ENCODE results near the gene RAB40B.

The RAB40B gene

DNA sequence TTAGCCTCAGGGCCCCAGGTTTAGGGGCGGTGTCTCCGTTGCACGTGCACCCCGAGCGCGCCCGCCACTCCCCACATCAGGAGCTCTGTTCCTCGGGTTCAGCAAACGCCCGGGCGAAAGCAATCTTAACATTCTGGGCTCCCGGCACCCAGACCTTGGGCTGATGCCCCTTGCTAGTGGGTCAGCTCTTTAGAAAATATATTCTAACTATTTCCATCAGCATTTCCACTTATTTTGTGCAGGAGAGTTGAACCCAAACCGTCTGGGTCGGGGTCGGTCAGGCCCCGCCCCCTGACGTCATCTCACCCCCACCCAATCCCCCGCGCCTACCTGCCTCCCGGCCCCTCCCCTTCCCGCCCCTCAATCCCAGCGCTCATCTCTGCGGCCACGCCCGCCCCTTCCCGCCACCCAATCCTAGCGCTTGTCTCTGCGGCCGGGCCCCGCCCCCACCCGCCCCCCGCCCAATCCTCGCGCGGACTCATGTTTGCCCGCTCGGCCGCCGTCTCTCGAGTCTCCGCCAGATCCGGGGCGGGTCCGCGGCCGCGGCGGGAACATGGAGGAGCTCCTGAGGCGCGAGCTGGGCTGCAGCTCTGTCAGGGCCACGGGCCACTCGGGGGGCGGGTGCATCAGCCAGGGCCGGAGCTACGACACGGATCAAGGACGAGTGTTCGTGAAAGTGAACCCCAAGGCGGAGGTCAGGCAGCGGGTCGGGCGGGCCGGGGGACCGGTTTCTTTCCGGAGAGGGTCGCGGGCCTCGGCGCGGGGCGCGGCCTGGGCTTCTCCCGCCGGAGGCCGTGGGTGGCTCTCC, 17.9 kb upstream of the RAB40B start, which contains the start of gene FN3KRP:
FN3KRP (plus strand) TSS at position 504 of the 808 bp plus-strand sequence; CDS start at position 554, 50 bp downstream.
- DNase-seq (ENCODE audit: low spot score) = peak; percentile 96

DNA sequence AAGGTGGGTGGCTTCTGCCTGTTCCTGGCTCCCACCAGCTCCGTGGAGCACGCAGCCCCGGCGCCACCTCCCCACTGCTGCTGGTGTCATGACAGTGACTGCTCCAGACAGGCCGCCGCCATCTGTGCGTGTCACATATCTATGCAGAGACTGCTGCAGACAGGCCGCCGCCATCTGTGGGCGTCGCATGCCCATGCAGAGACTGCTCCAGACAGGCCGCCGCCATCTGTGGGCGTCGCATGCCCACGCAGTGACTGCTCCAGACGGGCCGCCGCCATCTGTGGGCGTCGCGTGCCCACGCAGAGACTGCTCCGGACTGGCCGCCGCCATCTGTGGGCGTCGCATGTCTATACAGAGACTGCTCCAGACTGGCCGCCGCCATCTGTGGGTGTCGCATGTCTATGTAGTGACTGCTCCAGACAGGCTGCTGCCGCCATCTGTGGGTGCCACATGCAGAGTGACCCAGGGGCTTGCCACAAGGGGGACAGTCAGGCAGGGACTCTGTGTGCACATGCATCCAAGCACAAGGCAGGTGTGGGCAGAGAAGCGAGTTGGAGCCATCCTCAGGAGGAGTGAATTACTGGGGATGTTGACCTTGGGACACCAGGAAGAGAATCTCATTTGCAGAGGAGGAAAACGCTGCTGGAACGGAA, 14.7 kb upstream of the RAB40B start:
- no peak for DNase-seq (ENCODE audit: low spot score)

DNA sequence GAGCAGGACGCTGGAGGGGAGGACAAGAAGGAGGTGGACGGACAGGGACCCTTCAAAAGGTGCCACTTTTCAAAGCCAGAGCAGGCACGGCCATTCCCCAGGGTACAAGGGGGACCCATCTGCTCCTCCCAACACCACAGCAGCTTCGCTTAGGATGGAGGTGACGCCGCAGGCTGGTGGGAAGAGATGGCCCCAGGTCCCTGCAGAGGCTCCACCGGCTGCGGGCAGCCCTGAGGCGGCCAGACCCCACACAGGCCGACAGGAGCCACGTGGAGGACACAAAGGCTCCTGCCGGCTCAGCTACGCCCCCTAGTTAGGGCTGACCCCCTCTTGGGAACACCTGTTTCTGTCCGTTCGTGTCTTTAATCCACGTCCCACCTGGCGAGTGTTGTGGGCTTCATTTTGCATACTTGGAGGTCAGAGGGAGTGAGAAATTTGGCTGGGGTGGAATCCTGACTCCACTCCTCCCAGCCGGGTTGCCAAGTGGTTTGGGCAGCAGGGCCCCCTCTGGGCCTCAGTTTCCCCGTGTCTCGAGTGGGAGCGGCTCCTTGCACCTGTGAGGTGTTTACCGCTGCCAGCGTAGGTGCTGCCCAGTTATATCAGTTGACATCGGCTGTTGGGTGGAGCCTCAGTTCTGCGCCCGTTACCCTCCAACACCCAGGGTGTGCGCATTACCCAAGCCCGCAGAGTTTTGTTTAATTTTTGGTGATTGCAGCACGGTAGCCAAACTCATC, 12.2 kb upstream of the RAB40B start:
- no peak for DNase-seq (ENCODE audit: low spot score)

DNA sequence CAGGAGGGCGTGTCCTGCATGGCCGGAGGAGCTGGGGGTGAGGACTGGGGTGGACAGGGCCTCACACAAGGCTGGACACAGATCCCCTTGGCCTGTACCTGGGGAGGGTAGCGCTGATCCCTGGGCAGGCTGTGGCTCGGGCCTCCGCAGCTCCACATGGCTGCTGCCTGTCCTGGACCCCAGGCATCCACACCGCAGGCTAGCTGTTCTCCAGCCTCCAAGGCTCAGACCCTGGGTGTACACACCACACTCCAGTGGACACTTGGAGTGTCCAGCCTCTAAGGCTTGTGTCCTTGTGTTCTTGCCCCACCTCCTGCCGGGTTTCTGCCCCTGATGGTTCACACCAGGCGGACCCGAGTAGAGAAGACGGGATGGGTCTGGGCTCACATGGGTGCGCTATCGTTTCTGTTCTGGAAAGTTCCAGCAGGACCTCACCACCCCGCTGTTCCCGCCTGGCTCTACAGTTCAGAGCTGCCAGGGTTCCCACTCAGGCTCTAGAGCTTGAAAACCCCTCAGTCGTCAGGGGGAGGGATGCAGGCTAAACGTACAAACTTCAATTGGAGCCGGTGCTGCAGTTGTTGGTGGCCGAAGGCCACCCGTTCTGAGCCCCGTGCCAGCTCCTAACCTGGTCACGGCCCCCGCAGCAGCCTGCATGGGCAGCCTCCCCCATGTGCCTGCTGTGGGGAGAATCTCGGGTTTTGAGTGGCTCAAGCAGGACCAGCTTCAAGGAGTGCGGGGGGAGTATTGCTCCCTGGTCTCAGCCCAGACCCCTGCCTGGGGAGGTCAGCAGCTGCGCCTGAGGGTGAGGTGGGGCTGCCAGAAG, 11.4 kb upstream of the RAB40B start:
- DNase-seq (ENCODE audit: low spot score) = no peak

DNA sequence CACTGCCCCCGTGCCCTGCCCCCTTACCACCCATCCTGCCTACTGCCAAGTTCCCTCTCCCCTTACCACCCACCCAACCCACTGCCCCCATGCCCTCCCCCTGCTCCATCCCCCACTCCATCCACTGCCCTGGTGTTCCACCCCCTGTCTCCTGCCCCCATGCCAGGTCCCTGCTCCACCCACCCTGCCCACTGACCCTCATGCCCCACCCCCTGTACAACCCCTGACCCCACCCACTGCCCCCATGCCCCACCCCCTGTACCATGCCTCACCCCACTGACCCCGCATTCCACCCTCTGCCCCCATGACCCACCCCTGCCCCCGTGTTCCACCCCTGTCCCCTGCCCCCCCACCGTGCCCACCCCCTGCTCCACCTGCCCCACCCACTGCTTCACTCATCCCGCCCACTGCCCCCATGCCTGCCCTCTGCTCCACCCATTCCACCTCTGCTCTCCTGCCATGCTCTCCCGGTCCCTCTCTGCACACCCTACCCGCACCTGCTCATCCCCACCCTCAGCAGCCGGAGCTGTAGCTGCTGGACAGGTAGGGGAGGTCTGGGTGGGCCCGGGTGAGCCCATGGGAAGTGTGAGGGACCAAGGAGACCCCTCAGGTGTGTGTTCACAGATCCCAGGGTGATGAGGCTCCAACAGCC, 10.7 kb upstream of the RAB40B start:
- DNase-seq (ENCODE audit: low spot score) = no peak

DNA sequence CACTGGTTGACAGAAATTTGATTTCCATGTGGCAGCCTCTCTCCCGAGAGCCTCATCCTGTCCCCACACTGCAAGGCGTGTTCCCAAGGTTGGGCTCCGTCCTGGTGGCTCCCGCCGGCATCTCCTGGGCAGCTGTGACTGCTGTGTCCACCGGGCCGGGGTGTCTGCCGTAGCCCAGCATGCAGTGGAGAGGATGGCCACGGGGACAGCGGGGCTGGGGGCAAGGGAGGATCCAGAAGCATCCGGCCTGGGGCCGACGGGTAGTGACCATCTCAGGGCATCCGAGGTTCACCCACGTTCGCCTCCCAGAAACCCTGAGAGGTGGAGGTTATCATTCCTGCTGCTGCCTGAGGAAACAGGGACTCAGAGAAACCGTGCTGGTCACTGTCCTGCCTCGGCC, 7.3 kb upstream of the RAB40B start:
- no peak for DNase-seq (ENCODE audit: low spot score)

DNA sequence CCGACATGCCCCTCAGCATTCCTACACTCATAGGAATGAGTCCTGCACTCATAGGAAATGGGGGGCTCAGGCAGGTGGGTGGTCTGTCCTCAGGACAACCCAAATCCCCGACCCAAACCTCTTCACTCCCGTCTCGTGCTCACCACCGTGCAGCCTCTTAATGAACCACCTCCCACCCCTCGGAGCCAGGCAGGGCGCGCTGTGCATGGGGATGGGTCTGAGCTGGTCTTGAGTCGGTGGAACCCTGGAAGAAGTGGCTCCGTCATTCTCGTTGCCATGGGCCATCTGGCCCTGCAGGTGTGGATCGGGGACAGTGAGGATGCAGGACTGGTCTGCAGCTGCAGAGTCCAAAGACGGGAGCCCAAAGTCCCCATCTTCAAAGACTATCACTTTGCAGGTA, 6.4 kb upstream of the RAB40B start:
- DNase-seq (ENCODE audit: low spot score) = no peak

DNA sequence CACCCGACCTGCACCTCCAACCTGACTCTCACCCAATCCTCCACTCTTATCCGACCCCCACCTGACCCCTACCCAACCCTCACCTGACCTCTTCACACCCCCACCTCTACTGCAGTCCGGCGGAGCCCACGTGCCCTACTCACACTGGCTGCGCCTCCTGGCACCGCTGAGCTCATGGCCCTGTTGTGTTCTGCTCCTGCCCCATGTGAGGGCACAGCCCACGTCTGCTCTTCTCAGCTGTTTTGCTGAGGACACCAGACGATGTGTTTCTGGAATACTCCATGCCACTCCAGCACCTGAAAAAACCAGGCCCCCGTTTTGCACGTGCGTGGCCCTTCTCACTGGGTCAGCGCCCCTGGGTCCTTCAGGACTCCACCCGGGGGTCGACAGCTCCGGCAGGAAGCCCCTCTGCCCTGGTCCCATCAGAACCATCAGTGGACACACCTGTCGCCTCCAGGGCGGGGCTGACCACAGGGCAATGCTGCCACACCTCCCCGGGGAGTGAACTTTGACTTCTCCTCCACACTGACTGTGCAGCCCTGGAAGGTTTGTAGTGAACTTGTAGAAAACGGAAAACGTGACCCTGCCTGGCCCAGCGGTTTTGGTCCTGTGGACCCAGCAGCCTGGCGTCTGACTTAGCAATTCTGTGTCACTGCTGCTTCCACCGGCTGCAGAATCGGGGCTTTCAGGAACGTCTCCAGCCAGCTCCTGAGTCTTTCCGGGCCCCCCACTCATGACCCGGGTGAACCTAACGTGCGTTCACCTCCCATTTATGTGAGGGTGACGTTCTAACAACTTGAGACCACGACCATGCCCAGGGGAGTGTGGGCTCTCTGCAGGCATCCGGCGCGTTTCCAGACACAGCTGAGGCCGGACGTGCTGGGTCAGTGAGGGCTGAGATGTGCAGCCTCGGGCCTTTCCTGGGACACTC, 5.7 kb upstream of the RAB40B start:
- DNase-seq (ENCODE audit: low spot score) = no peak

DNA sequence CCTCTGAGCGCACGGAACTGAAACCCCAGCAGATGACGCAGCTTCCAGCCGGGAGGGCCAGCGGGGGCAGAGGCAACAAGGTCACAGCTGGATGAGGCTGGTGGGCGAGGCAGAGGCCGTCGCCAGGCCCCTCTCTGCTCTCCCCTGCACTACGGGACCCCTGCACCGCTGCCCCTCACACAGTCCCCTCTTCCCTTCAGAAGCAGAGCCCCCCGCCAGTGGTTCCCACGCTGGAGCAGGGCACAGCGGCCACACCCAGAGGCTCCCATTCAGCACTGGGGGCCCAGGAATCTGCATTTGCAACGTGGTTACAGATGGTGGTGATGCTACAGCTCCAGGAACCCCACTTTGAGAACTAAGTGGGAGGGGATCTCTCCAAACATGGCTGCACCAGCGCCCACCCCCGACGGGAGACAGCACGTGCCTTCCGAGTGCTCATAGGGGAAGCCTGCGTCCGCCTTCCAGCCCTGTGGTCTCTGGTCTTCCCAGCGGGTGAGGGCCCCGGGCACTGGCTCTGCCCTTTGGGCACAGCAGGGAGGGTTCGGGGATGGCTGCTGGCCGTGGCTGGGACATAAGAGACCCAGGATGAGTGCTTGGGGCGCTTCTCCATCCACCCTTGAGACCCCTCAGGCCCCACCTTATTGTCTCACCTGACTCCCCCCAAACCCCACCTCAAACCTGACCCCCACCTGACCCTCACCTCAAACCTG, 4.7 kb upstream of the RAB40B start:
- DNase-seq (ENCODE audit: low spot score) = no peak

DNA sequence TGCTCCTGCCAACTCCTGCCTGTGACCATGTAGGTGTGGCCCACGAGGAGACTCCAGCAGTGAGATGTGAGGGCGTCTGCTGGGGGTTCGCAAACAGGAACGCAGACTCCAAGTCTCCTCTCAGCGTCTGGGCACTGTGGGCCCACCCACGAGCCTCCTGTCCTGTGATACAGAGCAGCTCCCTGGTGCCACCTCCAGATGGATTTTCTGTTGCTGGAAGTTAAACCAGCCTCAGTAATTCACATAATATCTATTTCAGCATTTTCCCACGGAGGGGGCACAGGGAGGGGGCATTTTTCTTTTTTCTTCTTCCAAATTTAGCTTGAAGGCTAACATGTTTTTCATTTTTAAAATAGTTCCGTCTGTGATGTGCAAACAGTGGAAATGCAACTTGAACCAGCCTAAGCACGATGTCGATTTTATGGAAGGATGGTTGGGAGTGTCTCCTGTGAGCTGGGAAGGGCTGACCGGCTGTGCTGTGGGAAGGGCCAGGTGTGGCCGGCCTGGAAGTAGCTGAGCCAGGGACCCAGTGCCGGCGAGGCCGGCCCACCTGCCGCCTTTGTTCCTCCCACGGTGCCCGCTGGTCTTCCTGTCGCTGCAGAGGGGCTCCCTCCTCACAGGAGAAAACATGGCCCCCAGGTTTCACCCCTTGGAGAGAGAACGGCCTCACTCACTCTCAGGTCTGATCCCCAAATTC, 3.9 kb upstream of the RAB40B start:
- no peak for DNase-seq (ENCODE audit: low spot score)

DNA sequence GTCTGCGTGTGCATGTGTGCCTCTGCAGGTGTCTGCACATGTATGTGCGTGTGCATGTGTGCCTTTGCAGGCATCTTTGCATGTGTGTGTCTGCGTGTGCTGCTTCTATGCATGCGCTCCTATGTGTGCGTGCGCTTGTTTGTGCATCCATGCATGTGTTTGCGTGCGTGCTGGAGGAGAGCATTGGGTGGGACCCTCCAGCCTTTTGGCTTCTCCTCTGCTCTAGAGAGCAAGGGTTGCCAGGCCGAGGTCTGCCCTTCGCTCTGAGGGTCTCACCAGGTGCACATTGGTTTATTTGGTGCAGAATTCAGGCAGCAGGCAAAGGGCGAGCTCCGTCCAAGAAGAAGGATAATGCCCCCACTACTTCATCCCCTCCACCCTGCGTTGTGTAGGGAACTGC, 1.1 kb upstream of the RAB40B start:
- no peak for DNase-seq (ENCODE audit: low spot score)

DNA sequence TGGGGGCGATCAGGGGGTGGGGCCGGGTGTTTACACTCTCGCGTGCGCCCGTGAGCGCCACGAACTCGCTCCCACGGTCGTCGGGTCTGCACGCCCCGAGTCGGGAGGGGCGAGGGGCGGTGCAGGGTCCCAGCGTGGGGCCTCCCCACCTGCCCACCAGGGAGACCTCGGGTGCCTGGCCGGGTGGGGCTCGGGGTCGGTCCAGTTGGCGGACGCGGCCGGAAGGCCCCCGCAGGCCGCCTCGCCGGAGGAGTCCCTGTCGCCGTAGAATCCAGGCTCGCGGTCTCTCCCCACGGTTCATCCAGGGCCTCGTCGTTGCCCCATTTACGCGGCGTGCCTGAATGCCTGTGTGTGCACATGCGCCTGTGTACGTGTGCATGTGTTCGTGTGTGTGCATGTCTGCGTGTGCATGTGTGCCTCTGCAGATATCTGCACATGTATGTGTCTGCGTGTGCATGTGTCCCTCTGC, 510 bp upstream of the RAB40B start:
- no peak for DNase-seq (ENCODE audit: low spot score)

DNA sequence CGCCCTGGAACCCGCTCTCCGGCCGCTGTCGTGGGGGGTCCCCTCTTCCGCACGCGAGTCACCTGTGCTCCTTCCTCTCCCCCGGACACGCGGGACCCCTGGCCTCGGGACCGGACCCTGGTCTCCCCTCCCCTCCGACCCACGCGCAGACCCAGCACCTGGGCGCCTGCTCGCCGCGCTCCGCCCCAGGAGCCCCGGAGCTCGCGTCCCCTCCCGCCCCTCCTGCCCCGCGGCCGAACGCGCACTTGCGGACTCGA, 762 bp downstream of the RAB40B start:
- DNase-seq (ENCODE audit: low spot score) = no peak

DNA sequence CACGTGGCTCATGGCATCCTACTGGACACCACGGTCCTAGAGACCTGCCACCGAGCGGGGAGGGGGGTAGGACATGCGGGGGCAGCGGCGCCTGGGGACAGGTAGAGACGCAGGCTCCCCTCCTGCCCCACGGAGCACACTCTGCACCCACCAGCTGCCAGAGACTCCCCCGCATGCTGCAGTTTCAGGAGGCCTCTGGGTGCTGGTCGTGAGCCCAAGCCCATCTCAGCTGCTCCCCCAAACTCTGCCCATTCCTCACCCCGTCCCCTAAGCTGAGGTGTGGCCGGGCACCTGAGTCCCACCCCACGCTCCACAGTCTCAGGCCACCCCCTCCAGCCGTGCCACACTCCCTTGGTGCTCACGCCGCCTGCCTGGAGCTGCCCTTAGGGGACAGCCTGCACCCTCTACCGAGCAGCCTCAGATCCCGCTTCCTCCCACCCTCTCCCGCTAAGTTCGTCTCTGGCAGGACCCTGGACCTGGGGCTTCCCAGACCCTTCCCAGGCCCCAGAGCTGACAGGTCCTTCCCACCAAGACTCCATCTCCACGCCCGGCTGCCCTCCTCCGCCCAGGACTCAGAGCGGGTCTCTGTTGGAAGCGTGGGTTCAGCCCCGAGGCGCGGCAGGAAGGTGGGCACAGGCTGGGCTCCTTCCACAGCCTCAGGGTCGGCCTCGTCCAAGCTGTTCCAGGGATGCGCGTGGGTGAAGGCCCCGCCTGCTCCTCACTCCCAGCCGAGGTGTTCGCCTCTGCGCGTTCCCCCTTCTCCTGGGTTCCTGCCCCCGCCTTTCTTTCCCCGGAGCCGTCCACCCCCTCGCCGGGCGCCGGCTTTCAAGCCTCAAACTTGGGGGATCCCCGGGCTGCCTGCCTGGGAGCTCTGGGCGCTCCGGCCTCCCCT, 1.3 kb downstream of the RAB40B start:
- DNase-seq (ENCODE audit: low spot score) = peak; percentile 68

DNA sequence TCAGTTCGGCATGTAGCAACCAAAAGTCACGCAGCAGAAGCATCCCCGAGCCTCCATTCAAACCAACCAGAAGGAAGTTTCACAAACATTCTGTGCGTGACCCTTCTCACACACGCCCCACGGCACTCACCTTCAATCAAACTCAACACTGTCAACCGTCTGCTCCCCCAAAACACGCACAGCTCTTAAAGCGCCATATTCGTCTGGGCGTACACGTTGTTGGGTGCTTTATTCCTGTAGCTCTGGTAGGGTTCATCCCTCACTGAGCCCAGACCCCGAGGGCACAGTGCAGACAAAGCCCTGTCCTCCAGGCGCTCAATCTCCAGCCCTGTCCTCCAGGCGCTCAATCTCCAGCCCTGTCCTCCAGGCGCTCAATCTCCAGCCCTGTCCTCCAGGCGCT, 2.2 kb downstream of the RAB40B start:
- DNase-seq (ENCODE audit: low spot score) = no peak

DNA sequence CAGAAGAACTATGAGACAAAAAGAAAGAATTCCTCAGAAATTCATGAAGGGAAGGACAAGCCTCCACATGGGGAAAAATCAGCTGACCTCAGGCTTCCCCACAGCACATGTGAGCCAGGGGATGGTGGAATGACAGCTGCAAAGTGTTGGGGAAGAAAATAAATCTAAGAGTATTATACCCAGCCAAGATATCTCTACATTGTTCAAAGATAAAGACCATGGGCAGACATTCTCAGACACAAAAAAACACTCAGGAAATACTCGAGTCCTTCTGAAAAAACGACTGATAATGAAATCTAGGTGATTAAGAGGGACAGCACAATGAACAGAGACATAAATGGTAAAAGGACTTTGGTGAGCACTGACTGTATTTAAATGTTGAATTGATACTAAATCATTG, 3.9 kb downstream of the RAB40B start:
- DNase-seq (ENCODE audit: low spot score) = no peak

DNA sequence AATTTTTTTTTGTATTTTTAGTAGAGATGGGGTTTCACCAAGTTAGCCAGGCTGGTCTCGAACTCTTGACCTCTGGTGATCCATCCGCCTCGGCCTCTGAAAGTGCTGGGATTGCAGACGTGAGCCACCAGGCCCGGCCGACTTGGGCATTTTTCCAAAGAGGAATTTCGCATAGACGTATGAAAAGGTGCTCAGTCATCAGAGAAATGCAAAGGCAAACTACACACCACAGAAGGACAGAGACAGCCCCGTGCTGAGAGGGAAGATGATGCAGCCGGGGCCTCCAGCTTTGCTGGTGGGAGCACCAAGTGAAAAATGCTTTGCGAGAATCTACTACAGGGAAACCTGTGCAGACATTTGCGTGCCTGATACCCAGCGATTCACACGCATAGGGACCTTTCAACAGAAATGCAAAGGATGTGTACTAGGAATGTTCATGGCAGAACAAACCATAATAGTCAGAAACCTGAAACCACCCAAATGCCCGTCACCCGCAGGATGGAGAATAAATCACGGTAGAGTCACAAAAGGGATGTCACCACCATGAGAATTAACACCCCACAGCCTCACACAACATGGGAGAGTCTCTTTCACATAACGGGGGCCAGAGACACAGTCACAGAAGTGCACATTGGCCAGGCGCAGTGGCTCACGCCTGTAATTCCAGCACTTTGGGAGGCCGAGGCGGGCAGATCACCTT, 5.2 kb downstream of the RAB40B start:
- no peak for DNase-seq (ENCODE audit: low spot score)

DNA sequence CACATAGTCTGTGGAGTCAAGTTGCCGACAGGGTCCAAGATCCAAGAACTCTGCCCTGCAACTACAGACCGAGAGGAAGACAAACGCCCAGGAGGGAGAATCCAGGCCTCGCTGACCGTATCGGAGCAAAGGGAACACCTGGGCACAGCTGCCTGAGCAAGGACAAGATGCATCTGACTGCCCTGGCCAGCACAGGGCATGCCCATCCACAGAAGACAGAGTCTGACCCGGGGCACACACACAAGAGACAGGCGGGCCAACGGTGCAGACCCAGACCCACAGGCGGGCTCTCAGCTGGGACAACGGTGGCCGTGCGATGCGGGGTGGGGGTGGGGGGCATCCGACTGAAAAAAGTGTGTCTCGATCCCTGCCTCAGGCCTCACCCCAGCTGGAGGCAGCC, 6.2 kb downstream of the RAB40B start:
- no peak for DNase-seq (ENCODE audit: low spot score)
